HepG2 (cell line): ENCODE data around the gene CXCR4. TPM values are rescaled to one million over a fixed set of nuclear protein-coding genes. Genes with fewer than 3 reads are reported as not detected.

ENCODE experiments used
- ATAC-seq: fragments of 200-7000 bp; cut with Tn5 transposase; 3 replicates; pipeline ENCODE4 v1.9.1; 2020; ENCODE audit warnings: mild to moderate bottlenecking, moderate library complexity
- BruUV-seq: library from RNA; stranded (reverse); fragments of 400-500 nt; replicated peaks from 2 replicates; lab custom pipeline; 2021; lab: Mats Ljungman, UMichigan
- CTCF ChIA-PET: fragments of 300-600 bp; formaldehyde crosslinking; extraction: SDS; loops from one replicate; lab custom pipeline; 2021; ENCODE audit warnings: low total read pairs, inconsistent platforms, low intra/inter-chr PET ratio; lab: Yijun Ruan, JAX
- POLR2A ChIA-PET: fragments of 350-600 bp; sonication (Branson Sonifier 250); formaldehyde crosslinking; loops from one replicate; lab custom pipeline; 2020; ENCODE audit warnings: antibody characterized with exemption, inconsistent platforms; lab: Yijun Ruan, JAX
- DNase-seq: peaks from one replicate; pipeline ENCODE4 v3.0.0-alpha.2; 2015; ENCODE audit warnings: low spot score
- FAIRE-seq: peaks from 3 replicates; lab custom pipeline; 2011; peaks lifted over from hg19 to GRCh38; lab: Jason Lieb, UNC
- H2AFZ ChIP-seq: one replicate; pipeline ENCODE4 v1.6.1; 2011; ENCODE audit warnings: low read length, inconsistent platforms
- H3K27ac ChIP-seq: fragments of 300-600 bp; 3 replicates; pipeline ENCODE4 v1.8.0; 2011; ENCODE audit warnings: mixed run types, mild to moderate bottlenecking, mixed read lengths, low read length, inconsistent platforms; ENCODE audit not compliant: insufficient read depth; ENCODE audit errors: extremely low read length
- H3K27me3 ChIP-seq, 2 experiments: fragments of 200-600 bp in 1 of 2; 2 replicates in 1 of 2; 3 replicates in 1 of 2; pipeline versions ENCODE4 v1.6.0 to v1.8.0; 2011; ENCODE audit warnings: low read length in 2 of 2, mild to moderate bottlenecking in 2 of 2, moderate library complexity in 2 of 2, inconsistent platforms in 1 of 2; ENCODE audit not compliant: insufficient read depth in 2 of 2, control insufficient read depth in 1 of 2
- H3K36me3 ChIP-seq, 2 experiments: fragments of 200-600 bp in 1 of 2; replicated peaks in 1 of 2; 2 replicates in 1 of 2; 3 replicates in 1 of 2; pipeline versions ENCODE4 v1.5.1 to v1.8.0; 2011; ENCODE audit warnings: low read length in 2 of 2, inconsistent platforms in 1 of 2; ENCODE audit not compliant: insufficient read depth in 2 of 2, control insufficient read depth in 1 of 2
- H3K4me1 ChIP-seq: 2 replicates; pipeline ENCODE4 v1.5.1; 2012; ENCODE audit warnings: low read length, inconsistent platforms; ENCODE audit not compliant: insufficient read depth
- H3K4me2 ChIP-seq: 2 replicates; pipeline ENCODE4 v1.6.0; 2011; ENCODE audit warnings: low read depth, low read length, inconsistent platforms
- H3K4me3 ChIP-seq, 3 experiments: fragments of 200-600 bp in 1 of 3; sonication (generic), shearing (Covaris generic) in 1 of 3; replicated peaks in 1 of 3; 2 replicates each; pipeline ENCODE4 v1.5.1; 2011 to 2016; ENCODE audit warnings: low read length in 3 of 3, inconsistent platforms in 2 of 3, low read depth in 2 of 3, mild to moderate bottlenecking in 2 of 3, control low read depth in 1 of 3, mixed read lengths in 1 of 3; ENCODE audit not compliant: insufficient read depth in 1 of 3
- H3K79me2 ChIP-seq: one replicate; pipeline ENCODE4 v1.6.1; 2011; ENCODE audit warnings: low read length, inconsistent platforms; ENCODE audit not compliant: insufficient read depth
- H3K9ac ChIP-seq: 2 replicates; pipeline ENCODE4 v1.6.0; 2011; ENCODE audit warnings: mild to moderate bottlenecking, low read depth, low read length, inconsistent platforms; ENCODE audit not compliant: insufficient read depth
- H3K9me3 ChIP-seq: 2 replicates; pipeline ENCODE4 v1.5.1; 2012; ENCODE audit warnings: mild to moderate bottlenecking, low read length
- H4K20me1 ChIP-seq: 2 replicates; pipeline ENCODE4 v1.6.0; 2011; ENCODE audit warnings: inconsistent platforms, mild to moderate bottlenecking, low read length, moderate library complexity; ENCODE audit not compliant: insufficient read depth
- KMT2B ChIP-seq: IDR thresholded peaks from 2 replicates; pipeline ENCODE4 v1.6.1; 2016; ENCODE audit warnings: missing genetic modification reagents, missing compliant biosample characterization
- MAZ ChIP-seq, 2 experiments: sonication (generic) in 1 of 2; formaldehyde crosslinking in 1 of 2; IDR thresholded peaks; 2 replicates each; pipeline versions ENCODE4 v1.5.0 to v1.6.1; 2012 to 2020; ENCODE audit warnings: low read depth in 2 of 2, mild to moderate bottlenecking in 2 of 2, borderline replicate concordance in 1 of 2, improper control_type of control experiment in 1 of 2, low read length in 1 of 2, missing genetic modification reagents in 1 of 2, moderate library complexity in 1 of 2
- MEIS2 ChIP-seq: sonication (generic); formaldehyde crosslinking; IDR thresholded peaks from 2 replicates; pipeline ENCODE4 v1.9.0; 2021; ENCODE audit warnings: mild to moderate bottlenecking, missing genetic modification reagents
- RNF2 ChIP-seq: fragments of 450-650 bp; conservative IDR thresholded peaks from 2 replicates; pipeline ENCODE4 v1.6.1; 2016; ENCODE audit warnings: low read depth
- ZFP62 ChIP-seq: sonication (generic); formaldehyde crosslinking; IDR thresholded peaks from 2 replicates; pipeline ENCODE4 v1.4.0; 2020; ENCODE audit warnings: missing genetic modification reagents
- ZNF24 ChIP-seq: fragments of 450-650 bp; IDR thresholded peaks from 2 replicates; pipeline ENCODE4 v1.6.1; 2017; ENCODE audit warnings: antibody characterized with exemption, mild to moderate bottlenecking
- ZNF280D ChIP-seq: sonication (generic); formaldehyde crosslinking; IDR thresholded peaks from 2 replicates; pipeline ENCODE4 v1.5.1; 2020; ENCODE audit warnings: mild to moderate bottlenecking, missing genetic modification reagents
- ZNF619 ChIP-seq: sonication (generic); formaldehyde crosslinking; IDR thresholded peaks from 2 replicates; pipeline ENCODE4 v1.4.0; 2020; ENCODE audit warnings: mild to moderate bottlenecking, missing genetic modification reagents
- ZNF720 ChIP-seq: sonication (generic); formaldehyde crosslinking; IDR thresholded peaks from 2 replicates; pipeline ENCODE4 v1.4.0; 2020; ENCODE audit warnings: missing genetic modification reagents
- ZNF850 ChIP-seq: sonication (generic); formaldehyde crosslinking; conservative IDR thresholded peaks from 2 replicates; pipeline ENCODE4 v1.9.0; 2021; ENCODE audit warnings: mild to moderate bottlenecking, missing genetic modification reagents
- ZSCAN9 ChIP-seq: IDR thresholded peaks from 2 replicates; pipeline ENCODE4 v1.6.1; 2016; ENCODE audit warnings: borderline replicate concordance
- WGBS: methylation state at CpG from one replicate; pipeline ENCODE4 v1.1.6; 2017; ENCODE audit warnings: low lambda C conversion rate; 5-methylcytosine and 5-hydroxymethylcytosine counted together
- in situ Hi-C: cut with HindIII; loops from 2 replicates; pipeline ENCODE4 v1.10.0; 2017; ENCODE audit warnings: low pct_unique_long_range_greater_than_20kb; ENCODE audit not compliant: extremely low pct_ligation_motif_present
- intact Hi-C: fragments of 100-400 bp; cut with micrococcal nuclease; formaldehyde crosslinking; loops from one replicate; pipeline ENCODE4 v1.10.0; 2022; ENCODE audit not compliant: unreplicated experiment
- polyA plus RNA-seq, 8 experiments: library from polyadenylated mRNA; depleted of rRNA in 3 of 8; stranded (reverse) in 7 of 8; unstranded in 1 of 8; fragments of >200 nt; fragmentation: Illumina TruSeq in 4 of 8; extraction: Trizol in 4 of 8; gene quantifications; 2 replicates each; pipeline versions ENCODE4 v1.2.1 to v1.2.3, GENCODE V29; 2011 to 2016; ENCODE audit warnings: low read depth in 4 of 8, missing spikeins in 1 of 8, mixed read lengths in 1 of 8; ENCODE audit not compliant: insufficient read depth in 1 of 8
- total RNA-seq, 5 experiments: library from RNA; depleted of rRNA; stranded (reverse); fragments of >200 nt; fragmentation: Illumina TruSeq; extraction: Trizol; gene quantifications; 2 replicates each; pipeline ENCODE4 v1.2.3, GENCODE V29; 2016; ENCODE audit warnings: low read depth in 1 of 5
- TF ChIP-seq, protein P1 (sequence below): sonication (generic); formaldehyde crosslinking; IDR thresholded peaks from 2 replicates; pipeline ENCODE4 v1.4.0; 2020; ENCODE audit warnings: missing genetic modification reagents, mild to moderate bottlenecking, borderline replicate concordance
- TF ChIP-seq, protein P2 (sequence below): sonication (generic); formaldehyde crosslinking; conservative IDR thresholded peaks from 2 replicates; pipeline ENCODE4 v1.8.0; 2022; ENCODE audit warnings: low read depth, missing genetic modification reagents

Gene CXCR4
- total and polyA plus RNA-seq, 2 of the 13 experiments (the other 11 are each of a cell fraction or from before 2014, with no cell fraction given) = 0.34 to 0.55 TPM

- Histone ChIP-seq H3K9me3 (no peaks in the 10 kb centered on the region), H3K4me1 (no peaks in the 10 kb centered on the region), H4K20me1 (no peaks in the 10 kb centered on the region), H3K36me3 (no peaks in the 10 kb centered on the region), H3K79me2 (no peaks in the 10 kb centered on the region), H3K4me2 (no peak overlapping the region), H2AFZ (no peak overlapping the region), H3K4me3 (no peak overlapping the region), H3K9ac (no peak overlapping the region), H3K27me3 (no peaks in the 10 kb centered on the region), H3K27ac (no peak overlapping the region)
- FAIRE-seq (no peak), ATAC-seq (no peak), DNase-seq (no peak)
- no peak for TF ChIP-seq ZFP62
- TF ChIP-seq, protein P1, sequence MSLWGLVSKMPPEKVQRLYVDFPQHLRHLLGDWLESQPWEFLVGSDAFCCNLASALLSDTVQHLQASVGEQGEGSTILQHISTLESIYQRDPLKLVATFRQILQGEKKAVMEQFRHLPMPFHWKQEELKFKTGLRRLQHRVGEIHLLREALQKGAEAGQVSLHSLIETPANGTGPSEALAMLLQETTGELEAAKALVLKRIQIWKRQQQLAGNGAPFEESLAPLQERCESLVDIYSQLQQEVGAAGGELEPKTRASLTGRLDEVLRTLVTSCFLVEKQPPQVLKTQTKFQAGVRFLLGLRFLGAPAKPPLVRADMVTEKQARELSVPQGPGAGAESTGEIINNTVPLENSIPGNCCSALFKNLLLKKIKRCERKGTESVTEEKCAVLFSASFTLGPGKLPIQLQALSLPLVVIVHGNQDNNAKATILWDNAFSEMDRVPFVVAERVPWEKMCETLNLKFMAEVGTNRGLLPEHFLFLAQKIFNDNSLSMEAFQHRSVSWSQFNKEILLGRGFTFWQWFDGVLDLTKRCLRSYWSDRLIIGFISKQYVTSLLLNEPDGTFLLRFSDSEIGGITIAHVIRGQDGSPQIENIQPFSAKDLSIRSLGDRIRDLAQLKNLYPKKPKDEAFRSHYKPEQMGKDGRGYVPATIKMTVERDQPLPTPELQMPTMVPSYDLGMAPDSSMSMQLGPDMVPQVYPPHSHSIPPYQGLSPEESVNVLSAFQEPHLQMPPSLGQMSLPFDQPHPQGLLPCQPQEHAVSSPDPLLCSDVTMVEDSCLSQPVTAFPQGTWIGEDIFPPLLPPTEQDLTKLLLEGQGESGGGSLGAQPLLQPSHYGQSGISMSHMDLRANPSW (CRISPR knock-in tag) = no peak
- no peak for TF ChIP-seq ZNF619 (CRISPR knock-in tag)
- TF ChIP-seq ZNF850 (CRISPR knock-in tag) = no peak
- TF ChIP-seq KMT2B = no peak
- TF ChIP-seq MAZ (IDR thresholded peaks at IDR 0.05; ENCODE audit: borderline replicate concordance, low read depth, low read length) = no peak
- no peak for TF ChIP-seq MAZ (CRISPR knock-in tag; IDR thresholded peaks at IDR 0.05; ENCODE audit: low read depth)
- CTCF ChIA-PET = no interaction called here
- in situ Hi-C loops (no loop called here), intact Hi-C loops (no loop called here)
- POLR2A ChIA-PET = no interaction called here
- BruUV-seq = no TSS peak
- 0% methylated on average over 1 of the region's 1 CpG for WGBS
These were observed 31.1 kb upstream of the CXCR4 start for GRCh38 chr2:136149011-136149410.

DNA sequence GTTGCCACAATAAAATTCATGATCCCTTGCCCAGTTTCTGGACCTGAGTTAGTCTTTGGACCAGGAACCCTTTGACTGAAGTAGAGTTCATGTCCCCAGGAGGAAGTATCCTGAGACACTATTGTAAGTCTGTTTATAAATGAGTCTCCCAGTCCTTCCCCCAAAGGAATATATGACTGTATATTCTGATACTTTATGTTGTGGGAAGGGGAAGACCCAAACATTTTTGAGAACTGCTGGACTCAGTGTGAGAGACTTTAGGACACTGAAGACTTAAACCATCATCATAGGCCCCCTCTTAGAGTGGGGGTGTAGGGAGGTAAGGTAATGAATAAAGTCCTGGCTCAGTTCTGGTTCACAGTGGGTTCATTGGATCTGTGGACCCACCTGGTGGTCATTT, 28.6 kb upstream of the CXCR4 start:
- Histone ChIP-seq H4K20me1 (no peaks in the 10 kb centered on the region), H3K27me3 (no peaks in the 10 kb centered on the region), H2AFZ (no peak overlapping the region), H3K79me2 (no peaks in the 10 kb centered on the region), H3K4me1 (no peaks in the 10 kb centered on the region), H3K4me2 (no peak overlapping the region), H3K4me3 (no peak overlapping the region), H3K36me3 (no peaks in the 10 kb centered on the region), H3K9ac (no peak overlapping the region), H3K27ac (no peak overlapping the region), H3K9me3 (no peaks in the 10 kb centered on the region)
- CTCF ChIA-PET = no interaction called here
- POLR2A ChIA-PET = no interaction called here
- in situ Hi-C loops = no loop called here
- no peak for ATAC-seq
- DNase-seq = no peak
- no peak for FAIRE-seq
- no TSS peak for BruUV-seq
- intact Hi-C loops = no loop called here
- TF ChIP-seq ZNF24 (no peak), ZNF720 (no peak), ZNF280D (no peak), MEIS2 (CRISPR knock-in tag) (no peak), RNF2 (no peak), ZSCAN9 (CRISPR knock-in tag) (no peak)
- TF ChIP-seq, protein P2, sequence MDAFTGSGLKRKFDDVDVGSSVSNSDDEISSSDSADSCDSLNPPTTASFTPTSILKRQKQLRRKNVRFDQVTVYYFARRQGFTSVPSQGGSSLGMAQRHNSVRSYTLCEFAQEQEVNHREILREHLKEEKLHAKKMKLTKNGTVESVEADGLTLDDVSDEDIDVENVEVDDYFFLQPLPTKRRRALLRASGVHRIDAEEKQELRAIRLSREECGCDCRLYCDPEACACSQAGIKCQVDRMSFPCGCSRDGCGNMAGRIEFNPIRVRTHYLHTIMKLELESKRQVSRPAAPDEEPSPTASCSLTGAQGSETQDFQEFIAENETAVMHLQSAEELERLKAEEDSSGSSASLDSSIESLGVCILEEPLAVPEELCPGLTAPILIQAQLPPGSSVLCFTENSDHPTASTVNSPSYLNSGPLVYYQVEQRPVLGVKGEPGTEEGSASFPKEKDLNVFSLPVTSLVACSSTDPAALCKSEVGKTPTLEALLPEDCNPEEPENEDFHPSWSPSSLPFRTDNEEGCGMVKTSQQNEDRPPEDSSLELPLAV (CRISPR knock-in tag) = no peak
